SK-N-SH (cell line): Measurements from ENCODE around the gene IGF1R. TPM values are rescaled to one million over a fixed set of nuclear protein-coding genes. Genes with fewer than 3 reads are reported as not detected.

Experiments used
- CTCF ChIA-PET: fragments of 300-600, 350-600 bp; formaldehyde crosslinking; extraction: SDS; loops from one replicate; lab custom pipeline; 2021; lab: Yijun Ruan, JAX
- POLR2A ChIA-PET: fragments of 350-600 bp; sonication (Branson Sonifier 250); formaldehyde crosslinking; extraction: SDS; loops from one replicate; lab custom pipeline; 2020; ENCODE audit warnings: antibody characterized with exemption, inconsistent platforms; lab: Yijun Ruan, JAX
- DNase-seq: peaks from one replicate; pipeline ENCODE4 v3.0.0; 2012
- H2AFZ ChIP-seq: fragments of 200-600 bp; sonication (generic); 2 replicates; pipeline ENCODE4 v1.8.1; 2016; ENCODE audit warnings: antibody characterized with exemption, mild to moderate bottlenecking, low read depth
- H3F3A ChIP-seq: fragments of 200-600 bp; sonication (generic); replicated peaks from 2 replicates; pipeline ENCODE3; 2016; ENCODE audit warnings: antibody characterized with exemption, mild to moderate bottlenecking; ENCODE audit not compliant: insufficient read depth
- H3K27ac ChIP-seq, 2 experiments: fragments of 200-500 bp in 1 of 2; fragments of 200-600 bp in 1 of 2; sonication (Bioruptor generic) in 1 of 2; sonication (generic), shearing (Covaris generic) in 1 of 2; 2 replicates each; pipeline versions ENCODE4 v1.5.1 to v1.6.1; 2014 to 2016; ENCODE audit warnings: low read depth in 2 of 2, inconsistent platforms in 1 of 2, low read length in 1 of 2, mild to moderate bottlenecking in 1 of 2, mixed read lengths in 1 of 2
- H3K27me3 ChIP-seq: fragments of 200-600 bp; sonication (generic), shearing (Covaris generic); 2 replicates; pipeline ENCODE4 v1.6.1; 2016; ENCODE audit warnings: mixed run types; ENCODE audit not compliant: insufficient read depth
- H3K36me3 ChIP-seq, 2 experiments: fragments of 200-500 bp in 1 of 2; fragments of 200-600 bp in 1 of 2; sonication (Bioruptor generic) in 1 of 2; sonication (generic) in 1 of 2; replicated peaks in 1 of 2; 2 replicates each; pipeline versions ENCODE3 to v1.5.1; 2014 to 2016; ENCODE audit warnings: low read length in 1 of 2, mild to moderate bottlenecking in 1 of 2; ENCODE audit not compliant: insufficient read depth in 2 of 2, control insufficient read depth in 1 of 2
- H3K4me1 ChIP-seq, 2 experiments: fragments of 200-500 bp in 1 of 2; fragments of 200-600 bp in 1 of 2; sonication (Bioruptor generic) in 1 of 2; sonication (generic), shearing (Covaris generic) in 1 of 2; 2 replicates each; pipeline versions ENCODE4 v1.5.1 to v1.6.1; 2014 to 2016; ENCODE audit warnings: low read depth in 1 of 2, low read length in 1 of 2, mixed run types in 1 of 2; ENCODE audit not compliant: insufficient read depth in 2 of 2, control insufficient read depth in 1 of 2
- H3K4me2 ChIP-seq: fragments of 200-600 bp; sonication (generic), shearing (Covaris generic); 2 replicates; pipeline ENCODE4 v1.6.1; 2017; ENCODE audit warnings: mixed run types
- H3K4me3 ChIP-seq, 2 experiments: fragments of 200-500 bp in 1 of 2; fragments of 200-600 bp in 1 of 2; sonication (Bioruptor generic) in 1 of 2; sonication (generic), shearing (Covaris generic) in 1 of 2; 2 replicates each; pipeline versions ENCODE4 v1.5.1 to v1.8.1; 2014 to 2016; ENCODE audit warnings: low read depth in 2 of 2, inconsistent platforms in 1 of 2, low read length in 1 of 2, mild to moderate bottlenecking in 1 of 2, mixed read lengths in 1 of 2, moderate library complexity in 1 of 2
- H3K79me2 ChIP-seq: fragments of 200-600 bp; sonication (generic); 2 replicates; pipeline ENCODE4 v1.8.1; 2017; ENCODE audit warnings: mild to moderate bottlenecking; ENCODE audit not compliant: insufficient read depth
- H3K9ac ChIP-seq: fragments of 200-600 bp; sonication (generic); 2 replicates; pipeline ENCODE4 v1.6.1; 2017; ENCODE audit warnings: mixed run types
- H3K9me2 ChIP-seq: fragments of 200-600 bp; sonication (generic); 2 replicates; pipeline ENCODE4 v1.6.1; 2017; ENCODE audit warnings: mixed run types
- H3K9me3 ChIP-seq: fragments of 200-600 bp; sonication (generic); 2 replicates; pipeline ENCODE4 v1.6.1; 2017; ENCODE audit warnings: mixed run types, mild to moderate bottlenecking, moderate library complexity
- H4K20me1 ChIP-seq: fragments of 200-600 bp; sonication (generic); 2 replicates; pipeline ENCODE4 v1.6.1; 2017; ENCODE audit warnings: mild to moderate bottlenecking, mixed run types; ENCODE audit not compliant: insufficient read depth
- EP300 ChIP-seq, 2 experiments: IDR thresholded peaks; 2 replicates each; pipeline versions ENCODE4 v1.4.0 to v1.6.1; 2012; ENCODE audit warnings: borderline replicate concordance in 1 of 2, low read depth in 1 of 2, low read length in 1 of 2
- EZH2phosphoT487 ChIP-seq: fragments of 200-600 bp; sonication (generic); IDR thresholded peaks from 2 replicates; pipeline ENCODE4 v1.6.1; 2017; ENCODE audit warnings: low read depth, mixed run types, mild to moderate bottlenecking, antibody characterized with exemption, moderate library complexity, borderline replicate concordance
- MEF2A ChIP-seq: IDR thresholded peaks from 2 replicates; pipeline ENCODE4 v1.4.0; 2012; ENCODE audit warnings: low read depth, borderline replicate concordance
- RCOR1 ChIP-seq: fragments of 150-350 bp; IDR thresholded peaks from 2 replicates; pipeline ENCODE4 v1.6.1; 2017; ENCODE audit warnings: antibody characterized with exemption, low read length
- RFX5 ChIP-seq: IDR thresholded peaks from 2 replicates; pipeline ENCODE4 v1.6.1; 2012; ENCODE audit warnings: mild to moderate bottlenecking, improper control_type of control experiment, low read length
- RXRA ChIP-seq: IDR thresholded peaks from 2 replicates; pipeline ENCODE4 v1.4.0; 2012; ENCODE audit warnings: low read depth, mild to moderate bottlenecking, borderline replicate concordance
- SIN3A ChIP-seq: IDR thresholded peaks from 2 replicates; pipeline ENCODE4 v1.6.1; 2012; ENCODE audit warnings: low read depth, mild to moderate bottlenecking, low read length, moderate library complexity, borderline replicate concordance
- TAF1 ChIP-seq: IDR thresholded peaks from 2 replicates; pipeline ENCODE4 v1.6.1; 2012; ENCODE audit warnings: low read depth, mild to moderate bottlenecking, low read length, moderate library complexity, borderline replicate concordance
- TCF12 ChIP-seq: IDR thresholded peaks from 2 replicates; pipeline ENCODE4 v1.4.0; 2012
- TEAD4 ChIP-seq: IDR thresholded peaks from 2 replicates; pipeline ENCODE4 v1.4.0; 2012; ENCODE audit warnings: mild to moderate bottlenecking, borderline replicate concordance; ENCODE audit not compliant: insufficient read depth
- WGBS: methylation state at CpG from one replicate; pipeline ENCODE4 v1.1.6; 2017; ENCODE audit warnings: low lambda C conversion rate; 5-methylcytosine and 5-hydroxymethylcytosine counted together
- polyA plus RNA-seq, 3 experiments: library from polyadenylated mRNA; depleted of rRNA; stranded (reverse); fragments of >200 nt; gene quantifications; 2 replicates each; pipeline ENCODE4 v1.2.3, GENCODE V29; 2012
- TF ChIP-seq, protein P1 (sequence below): fragments of 200-600 bp; sonication (generic); IDR thresholded peaks from 2 replicates; pipeline ENCODE4 v1.6.1; 2017; ENCODE audit warnings: antibody characterized with exemption, mild to moderate bottlenecking, moderate library complexity
- TF ChIP-seq, protein P2 (sequence below): fragments of 150-350 bp; IDR thresholded peaks from 2 replicates; pipeline ENCODE4 v1.6.1; 2017; ENCODE audit warnings: antibody characterized with exemption, low read length, low read depth, borderline replicate concordance
- TF ChIP-seq, protein P3 (sequence below): IDR thresholded peaks from 2 replicates; pipeline ENCODE4 v1.4.0; 2012; ENCODE audit warnings: low read depth, borderline replicate concordance
- TF ChIP-seq, protein P4 (sequence below): fragments of 150-350 bp; IDR thresholded peaks from 2 replicates; pipeline ENCODE4 v1.6.1; 2016; ENCODE audit warnings: mild to moderate bottlenecking, low read depth, low read length
- TF ChIP-seq, protein P5 (sequence below): IDR thresholded peaks from 2 replicates; pipeline ENCODE4 v1.6.1; 2012; ENCODE audit warnings: mild to moderate bottlenecking, low read depth, low read length, moderate library complexity
- TF ChIP-seq, protein P6 (sequence below): IDR thresholded peaks from 2 replicates; pipeline ENCODE4 v1.4.0; 2012; ENCODE audit warnings: low read depth
- TF ChIP-seq, protein P7 (sequence below): IDR thresholded peaks from 2 replicates; pipeline ENCODE4 v1.4.0; 2012; ENCODE audit warnings: low read depth, borderline replicate concordance
- TF ChIP-seq, protein P8 (sequence below): IDR thresholded peaks from 2 replicates; pipeline ENCODE4; 2012

IGF1R gene
- polyA plus RNA-seq, 1 of the 3 experiments (the other 2 are of a cell fraction): 9.5 TPM

DNA sequence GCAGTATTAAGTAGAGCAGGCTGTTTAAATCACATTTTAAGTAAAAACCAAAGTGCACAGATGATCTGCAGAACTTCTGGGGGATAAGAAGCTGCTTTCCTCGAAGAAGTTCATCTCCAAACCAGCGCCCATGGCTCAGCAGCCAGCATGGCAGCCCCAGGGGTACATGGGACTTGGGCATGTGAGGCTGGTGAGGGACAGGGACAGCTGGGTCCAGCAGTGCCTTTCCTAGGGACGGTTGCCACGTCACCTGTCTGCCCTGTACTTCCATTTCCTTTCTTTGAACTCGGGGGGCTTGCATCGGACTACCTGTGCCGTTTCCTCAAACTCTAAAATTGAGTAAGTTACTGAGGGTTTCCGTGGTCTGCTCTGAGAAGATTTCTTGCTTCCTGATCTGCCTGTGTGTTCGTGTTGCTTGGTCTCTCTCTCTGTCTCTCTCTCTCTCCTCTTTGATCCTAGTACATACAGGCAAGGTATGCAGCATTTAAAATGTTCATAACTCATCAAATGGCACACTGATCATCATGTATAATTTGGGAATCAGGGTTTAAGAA is 67.6 kb downstream of the IGF1R start:
- H3F3A ChIP-seq: no peaks in the 10 kb centered on the region
- H3K4me1 ChIP-seq: peaks cover 19 to 63% of the 10 kb centered on the region in 2 experiments; a peak in 3 of 4 replicates
- 95% methylated on average over 9 of the region's 9 CpGs for WGBS
- POLR2A ChIA-PET: no interaction called here
- no peaks in the 10 kb centered on the region for H3K9me3 ChIP-seq
- TF ChIP-seq, protein P1, sequence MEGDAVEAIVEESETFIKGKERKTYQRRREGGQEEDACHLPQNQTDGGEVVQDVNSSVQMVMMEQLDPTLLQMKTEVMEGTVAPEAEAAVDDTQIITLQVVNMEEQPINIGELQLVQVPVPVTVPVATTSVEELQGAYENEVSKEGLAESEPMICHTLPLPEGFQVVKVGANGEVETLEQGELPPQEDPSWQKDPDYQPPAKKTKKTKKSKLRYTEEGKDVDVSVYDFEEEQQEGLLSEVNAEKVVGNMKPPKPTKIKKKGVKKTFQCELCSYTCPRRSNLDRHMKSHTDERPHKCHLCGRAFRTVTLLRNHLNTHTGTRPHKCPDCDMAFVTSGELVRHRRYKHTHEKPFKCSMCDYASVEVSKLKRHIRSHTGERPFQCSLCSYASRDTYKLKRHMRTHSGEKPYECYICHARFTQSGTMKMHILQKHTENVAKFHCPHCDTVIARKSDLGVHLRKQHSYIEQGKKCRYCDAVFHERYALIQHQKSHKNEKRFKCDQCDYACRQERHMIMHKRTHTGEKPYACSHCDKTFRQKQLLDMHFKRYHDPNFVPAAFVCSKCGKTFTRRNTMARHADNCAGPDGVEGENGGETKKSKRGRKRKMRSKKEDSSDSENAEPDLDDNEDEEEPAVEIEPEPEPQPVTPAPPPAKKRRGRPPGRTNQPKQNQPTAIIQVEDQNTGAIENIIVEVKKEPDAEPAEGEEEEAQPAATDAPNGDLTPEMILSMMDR: no peak
- TF ChIP-seq, protein P2, sequence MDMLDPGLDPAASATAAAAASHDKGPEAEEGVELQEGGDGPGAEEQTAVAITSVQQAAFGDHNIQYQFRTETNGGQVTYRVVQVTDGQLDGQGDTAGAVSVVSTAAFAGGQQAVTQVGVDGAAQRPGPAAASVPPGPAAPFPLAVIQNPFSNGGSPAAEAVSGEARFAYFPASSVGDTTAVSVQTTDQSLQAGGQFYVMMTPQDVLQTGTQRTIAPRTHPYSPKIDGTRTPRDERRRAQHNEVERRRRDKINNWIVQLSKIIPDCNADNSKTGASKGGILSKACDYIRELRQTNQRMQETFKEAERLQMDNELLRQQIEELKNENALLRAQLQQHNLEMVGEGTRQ: no peak
- TF ChIP-seq SIN3A (no peak), RFX5 (no peak), EZH2phosphoT487 (no peak), TEAD4 (no peak), RCOR1 (no peak), RXRA (no peak), EP300 (IDR thresholded peaks at IDR 0.05; ENCODE audit: borderline replicate concordance in 1 of 2, low read depth in 1 of 2, low read length in 1 of 2) (no peak), TCF12 (no peak), MEF2A (no peak), TAF1 (no peak)
- TF ChIP-seq, protein P3, sequence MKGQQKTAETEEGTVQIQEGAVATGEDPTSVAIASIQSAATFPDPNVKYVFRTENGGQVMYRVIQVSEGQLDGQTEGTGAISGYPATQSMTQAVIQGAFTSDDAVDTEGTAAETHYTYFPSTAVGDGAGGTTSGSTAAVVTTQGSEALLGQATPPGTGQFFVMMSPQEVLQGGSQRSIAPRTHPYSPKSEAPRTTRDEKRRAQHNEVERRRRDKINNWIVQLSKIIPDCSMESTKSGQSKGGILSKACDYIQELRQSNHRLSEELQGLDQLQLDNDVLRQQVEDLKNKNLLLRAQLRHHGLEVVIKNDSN: no peak
- TF ChIP-seq, protein P4, sequence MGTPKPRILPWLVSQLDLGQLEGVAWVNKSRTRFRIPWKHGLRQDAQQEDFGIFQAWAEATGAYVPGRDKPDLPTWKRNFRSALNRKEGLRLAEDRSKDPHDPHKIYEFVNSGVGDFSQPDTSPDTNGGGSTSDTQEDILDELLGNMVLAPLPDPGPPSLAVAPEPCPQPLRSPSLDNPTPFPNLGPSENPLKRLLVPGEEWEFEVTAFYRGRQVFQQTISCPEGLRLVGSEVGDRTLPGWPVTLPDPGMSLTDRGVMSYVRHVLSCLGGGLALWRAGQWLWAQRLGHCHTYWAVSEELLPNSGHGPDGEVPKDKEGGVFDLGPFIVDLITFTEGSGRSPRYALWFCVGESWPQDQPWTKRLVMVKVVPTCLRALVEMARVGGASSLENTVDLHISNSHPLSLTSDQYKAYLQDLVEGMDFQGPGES: no peak
- TF ChIP-seq, protein P5, sequence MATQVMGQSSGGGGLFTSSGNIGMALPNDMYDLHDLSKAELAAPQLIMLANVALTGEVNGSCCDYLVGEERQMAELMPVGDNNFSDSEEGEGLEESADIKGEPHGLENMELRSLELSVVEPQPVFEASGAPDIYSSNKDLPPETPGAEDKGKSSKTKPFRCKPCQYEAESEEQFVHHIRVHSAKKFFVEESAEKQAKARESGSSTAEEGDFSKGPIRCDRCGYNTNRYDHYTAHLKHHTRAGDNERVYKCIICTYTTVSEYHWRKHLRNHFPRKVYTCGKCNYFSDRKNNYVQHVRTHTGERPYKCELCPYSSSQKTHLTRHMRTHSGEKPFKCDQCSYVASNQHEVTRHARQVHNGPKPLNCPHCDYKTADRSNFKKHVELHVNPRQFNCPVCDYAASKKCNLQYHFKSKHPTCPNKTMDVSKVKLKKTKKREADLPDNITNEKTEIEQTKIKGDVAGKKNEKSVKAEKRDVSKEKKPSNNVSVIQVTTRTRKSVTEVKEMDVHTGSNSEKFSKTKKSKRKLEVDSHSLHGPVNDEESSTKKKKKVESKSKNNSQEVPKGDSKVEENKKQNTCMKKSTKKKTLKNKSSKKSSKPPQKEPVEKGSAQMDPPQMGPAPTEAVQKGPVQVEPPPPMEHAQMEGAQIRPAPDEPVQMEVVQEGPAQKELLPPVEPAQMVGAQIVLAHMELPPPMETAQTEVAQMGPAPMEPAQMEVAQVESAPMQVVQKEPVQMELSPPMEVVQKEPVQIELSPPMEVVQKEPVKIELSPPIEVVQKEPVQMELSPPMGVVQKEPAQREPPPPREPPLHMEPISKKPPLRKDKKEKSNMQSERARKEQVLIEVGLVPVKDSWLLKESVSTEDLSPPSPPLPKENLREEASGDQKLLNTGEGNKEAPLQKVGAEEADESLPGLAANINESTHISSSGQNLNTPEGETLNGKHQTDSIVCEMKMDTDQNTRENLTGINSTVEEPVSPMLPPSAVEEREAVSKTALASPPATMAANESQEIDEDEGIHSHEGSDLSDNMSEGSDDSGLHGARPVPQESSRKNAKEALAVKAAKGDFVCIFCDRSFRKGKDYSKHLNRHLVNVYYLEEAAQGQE: no peak
- TF ChIP-seq, protein P6, sequence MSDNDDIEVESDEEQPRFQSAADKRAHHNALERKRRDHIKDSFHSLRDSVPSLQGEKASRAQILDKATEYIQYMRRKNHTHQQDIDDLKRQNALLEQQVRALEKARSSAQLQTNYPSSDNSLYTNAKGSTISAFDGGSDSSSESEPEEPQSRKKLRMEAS: no peak
- TF ChIP-seq, protein P7, sequence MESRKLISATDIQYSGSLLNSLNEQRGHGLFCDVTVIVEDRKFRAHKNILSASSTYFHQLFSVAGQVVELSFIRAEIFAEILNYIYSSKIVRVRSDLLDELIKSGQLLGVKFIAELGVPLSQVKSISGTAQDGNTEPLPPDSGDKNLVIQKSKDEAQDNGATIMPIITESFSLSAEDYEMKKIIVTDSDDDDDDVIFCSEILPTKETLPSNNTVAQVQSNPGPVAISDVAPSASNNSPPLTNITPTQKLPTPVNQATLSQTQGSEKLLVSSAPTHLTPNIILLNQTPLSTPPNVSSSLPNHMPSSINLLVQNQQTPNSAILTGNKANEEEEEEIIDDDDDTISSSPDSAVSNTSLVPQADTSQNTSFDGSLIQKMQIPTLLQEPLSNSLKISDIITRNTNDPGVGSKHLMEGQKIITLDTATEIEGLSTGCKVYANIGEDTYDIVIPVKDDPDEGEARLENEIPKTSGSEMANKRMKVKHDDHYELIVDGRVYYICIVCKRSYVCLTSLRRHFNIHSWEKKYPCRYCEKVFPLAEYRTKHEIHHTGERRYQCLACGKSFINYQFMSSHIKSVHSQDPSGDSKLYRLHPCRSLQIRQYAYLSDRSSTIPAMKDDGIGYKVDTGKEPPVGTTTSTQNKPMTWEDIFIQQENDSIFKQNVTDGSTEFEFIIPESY: no peak
- TF ChIP-seq, protein P8, sequence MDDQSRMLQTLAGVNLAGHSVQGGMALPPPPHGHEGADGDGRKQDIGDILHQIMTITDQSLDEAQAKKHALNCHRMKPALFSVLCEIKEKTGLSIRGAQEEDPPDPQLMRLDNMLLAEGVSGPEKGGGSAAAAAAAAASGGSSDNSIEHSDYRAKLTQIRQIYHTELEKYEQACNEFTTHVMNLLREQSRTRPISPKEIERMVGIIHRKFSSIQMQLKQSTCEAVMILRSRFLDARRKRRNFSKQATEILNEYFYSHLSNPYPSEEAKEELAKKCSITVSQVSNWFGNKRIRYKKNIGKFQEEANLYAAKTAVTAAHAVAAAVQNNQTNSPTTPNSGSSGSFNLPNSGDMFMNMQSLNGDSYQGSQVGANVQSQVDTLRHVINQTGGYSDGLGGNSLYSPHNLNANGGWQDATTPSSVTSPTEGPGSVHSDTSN: no peak
- no peaks in the 10 kb centered on the region for H3K9me2 ChIP-seq
- no peak for DNase-seq
- H3K4me2 ChIP-seq: no peak overlapping the region
- no peak overlapping the region for H3K4me3 ChIP-seq
- H2AFZ ChIP-seq: no peak overlapping the region
- no peak overlapping the region for H3K9ac ChIP-seq
- peaks cover 2 to 7% of the 10 kb centered on the region in 2 experiments for H3K36me3 ChIP-seq
- H4K20me1 ChIP-seq: peaks cover 22% of the 10 kb centered on the region; the same call in 1 of the 2 replicates
- H3K79me2 ChIP-seq: peaks cover 99% of the 10 kb centered on the region
- CTCF ChIA-PET: interaction anchor here (1.0 to 1.2 kb wide), 2 partner anchors 7 to 13 kb away, joined by 3 read pairs; no protein-coding TSS in a partner anchor
- no peaks in the 10 kb centered on the region for H3K27me3 ChIP-seq
- no peak overlapping the region; a peak in 1 of 4 replicates for H3K27ac ChIP-seq
